GM19372 (cell line): ENCODE data around the gene SNX32.
A peak's percentile ranks its signal among the peaks of the same experiment; 100 is the strongest.

Source experiments
- ATAC-seq: cut with Tn5 transposase; IDR thresholded peaks from one replicate; pipeline ENCODE4 v1.9.1; 2021; ENCODE audit warnings: mild to moderate bottlenecking, low read depth, moderate library complexity; ENCODE audit not compliant: unreplicated experiment

Gene SNX32

DNA sequence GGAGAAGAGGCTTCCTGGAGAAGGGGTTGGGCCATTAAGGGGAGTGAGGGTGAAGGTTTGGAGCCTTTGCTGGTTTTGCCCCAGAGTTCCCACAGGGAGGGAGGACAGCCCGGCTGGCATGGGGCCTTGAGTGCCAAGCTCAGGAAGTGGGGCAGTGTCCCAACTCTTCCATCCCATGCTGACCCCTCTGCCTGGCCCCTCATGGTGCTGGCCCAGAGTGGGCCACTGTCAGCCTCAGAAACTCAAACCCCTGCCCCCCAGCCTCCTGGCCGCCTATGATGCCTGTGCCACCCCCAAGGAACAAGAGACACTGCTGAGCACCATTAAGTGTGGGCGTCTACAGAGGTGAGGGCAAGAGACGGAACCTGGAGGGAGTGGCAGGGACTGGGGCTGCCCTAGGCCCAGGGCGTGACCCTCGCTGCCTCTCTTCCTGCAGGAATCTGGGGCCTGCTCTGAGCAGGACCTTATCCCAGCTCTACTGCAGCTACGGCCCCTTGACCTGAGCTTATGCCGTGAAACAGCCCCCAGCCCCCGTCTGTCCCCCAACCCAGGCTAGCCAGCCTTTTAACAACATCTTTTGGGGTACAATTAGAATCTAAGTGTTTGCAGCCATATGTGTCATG, 31.9 kb downstream of the SNX32 start:
- no peak for ATAC-seq

DNA sequence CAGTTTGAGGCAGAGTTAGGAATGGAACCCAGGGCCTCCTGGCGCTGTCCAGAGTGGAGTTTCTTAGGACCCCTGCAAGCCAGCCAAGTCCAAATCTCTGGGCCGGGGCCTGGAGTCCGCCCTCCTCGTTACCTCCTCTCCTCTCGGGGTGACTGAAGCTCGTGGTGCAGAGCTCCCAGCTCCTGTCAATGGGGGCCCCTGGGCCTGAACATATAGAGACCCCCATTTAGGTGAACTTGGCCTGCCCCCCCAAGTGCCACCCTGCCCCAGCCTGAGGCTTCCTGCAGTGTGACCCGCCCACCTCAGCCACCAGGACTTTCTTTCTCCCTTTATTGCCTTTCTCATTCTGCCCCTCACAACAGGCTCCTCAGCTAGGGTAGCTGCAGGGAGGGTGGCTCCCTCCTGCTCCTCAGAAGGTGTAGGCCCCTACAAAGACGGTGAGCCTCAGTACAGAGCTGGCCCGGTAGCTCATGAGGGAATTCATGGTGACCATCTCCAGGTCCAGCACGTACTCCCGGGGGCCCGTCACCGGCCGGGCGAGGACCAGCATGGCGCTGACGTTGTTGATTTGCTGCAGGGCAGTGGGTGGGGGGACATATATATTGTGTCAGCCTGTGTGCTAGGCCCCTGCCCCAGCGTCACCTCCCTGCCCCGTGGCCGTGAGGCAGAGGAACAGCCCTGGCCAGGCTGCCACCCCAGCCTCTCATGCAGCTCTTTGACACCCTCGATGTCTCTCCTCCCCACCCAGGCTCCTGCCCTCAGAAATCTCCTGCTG, 32.9 kb downstream of the SNX32 start:
- no peak for ATAC-seq

DNA sequence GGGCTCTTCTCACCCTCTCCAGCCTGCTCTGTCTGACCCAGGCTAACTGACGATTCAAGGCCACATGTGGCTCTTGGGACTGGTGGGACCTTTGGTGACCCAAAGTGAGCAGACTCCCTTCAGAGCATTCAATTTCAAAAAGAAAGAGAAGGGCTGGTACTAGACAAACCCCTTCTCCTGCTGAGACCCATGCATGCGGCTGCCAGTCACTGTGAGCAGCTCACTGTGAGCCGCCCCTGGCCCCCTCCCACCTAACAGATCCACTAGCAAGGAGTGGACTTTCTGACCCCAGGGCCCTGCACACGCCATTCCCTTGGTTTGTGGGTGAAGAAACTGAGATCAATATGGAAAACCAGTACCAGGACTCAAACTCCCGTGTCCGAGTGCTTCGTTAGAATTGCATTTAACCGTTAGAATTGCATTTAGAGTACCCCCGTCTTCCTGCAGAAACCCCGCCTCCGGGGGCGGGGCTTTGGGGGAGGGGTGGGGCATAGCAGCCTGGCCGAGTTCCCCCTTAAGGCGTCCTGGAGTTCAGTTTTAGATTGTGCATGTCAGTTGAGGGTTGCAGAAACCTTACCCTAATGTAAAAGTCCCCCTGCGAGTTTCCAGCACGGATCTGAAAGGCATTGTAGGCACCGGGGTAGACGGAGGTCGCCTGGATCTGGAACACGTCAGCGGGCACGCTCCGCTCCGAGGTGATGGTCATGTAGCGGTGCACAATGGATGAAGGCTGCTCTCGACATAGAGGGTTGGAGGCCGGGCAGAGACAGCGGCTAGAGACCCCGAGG, 33.7 kb downstream of the SNX32 start:
- no peak for ATAC-seq

DNA sequence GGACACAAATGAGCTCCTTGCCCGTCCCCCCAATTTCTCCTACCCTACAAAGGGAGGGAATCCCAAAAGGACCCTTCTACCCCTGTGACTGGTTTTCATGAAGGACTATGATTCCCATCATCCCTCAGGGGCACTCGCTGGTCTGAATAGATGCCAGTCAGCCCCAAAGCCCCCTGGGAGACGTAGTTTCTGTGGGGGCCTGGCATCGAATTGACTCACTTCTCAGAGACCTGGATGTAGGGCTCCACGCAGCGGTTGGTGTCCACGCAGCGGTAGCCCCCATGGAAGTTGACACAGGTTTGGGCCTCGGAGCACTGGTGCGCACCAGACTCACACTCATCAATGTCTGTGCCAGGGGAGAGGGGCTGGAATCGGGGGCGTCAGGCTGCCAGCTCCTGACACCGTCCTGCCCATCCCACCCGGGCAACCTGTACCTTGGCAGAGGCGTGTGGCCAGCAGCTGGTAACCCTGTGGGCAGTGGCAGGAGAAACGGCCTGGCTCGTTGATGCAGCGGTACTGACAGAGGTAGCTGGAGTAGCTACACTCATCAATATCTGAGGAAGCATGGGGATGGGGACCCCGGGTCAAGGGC, 34.4 kb downstream of the SNX32 start:
- no peak for ATAC-seq

DNA sequence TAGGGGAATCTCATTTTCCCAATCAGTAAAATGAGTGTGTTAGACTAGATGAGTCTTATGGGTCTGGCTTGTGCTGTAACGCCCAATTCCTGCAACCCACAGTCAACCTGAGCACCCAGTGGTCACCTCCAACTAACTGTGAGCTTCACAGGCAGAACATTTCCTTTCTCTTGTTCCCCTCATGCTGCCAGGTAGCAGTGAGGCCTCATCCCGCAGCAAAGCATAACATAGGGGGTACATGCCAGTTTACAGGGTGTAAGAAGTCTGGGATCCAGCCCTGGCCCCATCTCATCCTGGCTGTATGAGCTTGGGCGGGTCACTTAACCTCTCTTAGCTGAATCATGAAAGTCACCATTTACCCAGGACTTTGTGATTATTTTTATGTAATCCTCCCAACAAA, 35.1 kb downstream of the SNX32 start:
- no peak for ATAC-seq

DNA sequence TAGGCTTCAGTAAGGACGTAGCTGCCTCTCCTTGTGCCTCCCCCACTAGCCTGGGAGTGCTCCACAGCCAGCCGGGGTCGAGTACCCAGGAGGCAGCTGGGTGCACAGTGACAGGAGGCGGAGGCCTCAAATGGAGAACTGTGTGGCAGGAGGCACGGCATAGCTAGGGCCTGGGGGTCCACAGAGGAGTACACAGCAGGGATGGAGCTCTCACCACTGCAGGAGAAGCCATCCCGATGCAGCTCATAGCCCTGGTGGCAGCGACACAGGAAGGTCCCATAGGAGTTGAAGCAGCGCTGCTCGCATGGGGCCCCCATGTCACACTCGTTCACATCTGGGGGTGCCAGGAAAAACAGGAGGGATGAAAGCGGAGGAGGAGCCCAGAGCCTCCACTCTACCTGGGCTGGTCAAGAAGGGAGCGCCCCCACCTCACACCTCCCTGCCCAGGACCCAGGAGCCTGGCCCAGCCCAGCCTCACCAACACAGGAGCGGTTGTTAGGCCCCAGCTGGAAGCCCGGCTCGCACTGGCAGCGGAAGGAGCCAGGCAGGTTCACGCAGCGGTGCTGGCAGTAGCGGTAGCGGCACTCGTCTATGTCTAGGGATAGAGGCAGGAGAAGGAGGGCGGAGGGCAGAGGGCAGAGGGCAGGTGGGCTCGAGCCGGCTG, 36.0 kb downstream of the SNX32 start:
- ATAC-seq, result no peak

DNA sequence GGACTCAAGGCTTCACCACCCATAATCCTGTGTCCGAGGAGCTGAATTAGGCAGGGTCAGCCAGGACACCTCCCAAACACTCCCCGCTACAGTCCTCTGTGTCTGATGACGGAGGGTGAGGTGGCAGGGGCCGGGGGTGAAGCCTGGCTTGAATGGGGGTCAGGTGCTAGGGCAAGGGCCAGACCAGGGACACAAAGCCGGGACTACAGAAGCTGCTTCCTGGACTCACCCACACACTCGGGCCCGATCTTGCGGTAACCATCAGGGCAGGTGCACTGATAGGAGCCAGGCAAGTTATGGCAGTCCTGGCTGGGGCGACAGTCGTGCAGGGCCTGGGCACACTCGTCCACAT, 36.5 kb downstream of the SNX32 start:
- ATAC-seq, result no peak

DNA sequence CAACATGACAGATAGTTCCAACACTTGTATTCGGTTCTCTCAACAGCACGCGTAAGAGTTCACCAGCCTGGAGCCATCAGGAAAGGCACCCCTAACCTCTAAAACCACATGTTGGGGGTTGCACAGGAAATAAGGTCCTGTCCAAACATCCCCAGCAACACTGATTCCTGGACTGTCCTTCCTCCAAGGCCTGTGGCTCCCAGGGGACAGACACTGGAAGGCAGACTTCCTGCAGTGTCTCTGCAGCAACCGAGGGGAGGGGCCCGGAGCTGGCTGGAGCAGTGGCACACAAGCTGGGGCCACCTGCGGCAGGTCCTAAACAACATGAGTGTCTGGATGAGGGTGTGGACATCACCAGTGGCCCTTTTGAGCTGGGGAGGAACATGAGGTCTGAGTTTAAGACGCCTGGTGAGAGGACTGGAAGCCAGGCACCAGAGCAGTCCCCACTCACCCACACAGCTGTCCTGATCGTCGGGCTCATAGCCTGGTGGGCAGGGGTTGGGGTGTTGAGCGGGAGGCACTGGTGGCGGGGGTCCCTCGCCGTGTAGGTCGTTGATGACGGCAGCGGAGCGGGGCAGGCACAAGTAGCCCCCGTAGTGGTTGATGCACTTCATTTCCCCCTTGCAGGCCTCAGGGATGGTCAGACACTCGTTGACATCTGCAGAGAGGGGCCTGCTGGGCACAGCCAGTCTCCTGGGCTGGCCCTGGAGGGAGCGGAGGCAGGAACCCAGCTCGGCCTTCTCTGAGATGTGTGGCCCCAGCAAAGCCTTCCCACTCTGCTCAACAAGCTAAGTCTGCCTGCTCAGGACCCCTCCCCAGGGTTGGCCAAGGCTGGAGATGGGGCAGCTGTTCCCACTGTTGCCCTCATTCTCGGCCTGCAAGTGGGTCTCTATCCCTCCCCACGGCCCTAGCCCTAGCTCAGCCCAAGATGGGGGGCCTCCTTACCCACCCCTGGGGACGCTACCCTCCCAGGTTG, 37.2 kb downstream of the SNX32 start:
- ATAC-seq, result no peak

DNA sequence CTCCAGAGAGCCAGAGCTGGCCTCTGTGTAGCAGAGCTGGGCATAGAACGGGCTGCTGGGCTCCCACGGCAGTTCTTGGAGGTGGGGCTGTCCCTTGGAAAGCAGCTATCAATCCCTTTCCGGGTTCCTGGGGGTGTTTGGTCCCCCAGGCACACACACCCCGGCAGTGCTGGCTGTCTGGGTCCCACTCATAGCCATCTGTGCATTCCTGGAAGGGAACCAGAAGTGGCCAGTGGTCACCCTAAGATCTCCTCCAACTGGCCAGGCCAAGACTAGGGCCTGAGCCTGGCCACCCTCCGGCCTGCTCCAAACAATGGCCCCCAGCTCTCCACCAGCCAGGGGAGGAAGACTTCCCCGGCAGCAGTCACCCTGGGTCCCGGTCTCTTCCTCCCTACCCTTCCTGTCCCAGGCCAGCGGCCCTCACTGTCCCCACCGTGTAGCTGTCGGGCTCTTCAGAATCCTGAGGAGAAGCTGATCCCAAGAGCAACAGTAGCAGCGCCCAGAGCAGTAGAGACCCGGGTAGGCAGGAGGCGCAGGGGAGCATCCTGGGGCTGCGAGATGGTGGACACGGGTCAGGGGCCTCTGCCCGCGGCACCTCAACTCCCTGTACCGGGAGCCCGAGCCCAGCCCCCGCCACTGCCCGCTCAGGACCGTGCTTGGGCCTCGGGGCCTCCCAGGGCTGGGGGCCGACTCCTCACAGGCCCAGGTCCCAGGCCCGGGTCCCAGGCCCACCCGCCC, 38.2 kb downstream of the SNX32 start:
- ATAC-seq, result no peak

DNA sequence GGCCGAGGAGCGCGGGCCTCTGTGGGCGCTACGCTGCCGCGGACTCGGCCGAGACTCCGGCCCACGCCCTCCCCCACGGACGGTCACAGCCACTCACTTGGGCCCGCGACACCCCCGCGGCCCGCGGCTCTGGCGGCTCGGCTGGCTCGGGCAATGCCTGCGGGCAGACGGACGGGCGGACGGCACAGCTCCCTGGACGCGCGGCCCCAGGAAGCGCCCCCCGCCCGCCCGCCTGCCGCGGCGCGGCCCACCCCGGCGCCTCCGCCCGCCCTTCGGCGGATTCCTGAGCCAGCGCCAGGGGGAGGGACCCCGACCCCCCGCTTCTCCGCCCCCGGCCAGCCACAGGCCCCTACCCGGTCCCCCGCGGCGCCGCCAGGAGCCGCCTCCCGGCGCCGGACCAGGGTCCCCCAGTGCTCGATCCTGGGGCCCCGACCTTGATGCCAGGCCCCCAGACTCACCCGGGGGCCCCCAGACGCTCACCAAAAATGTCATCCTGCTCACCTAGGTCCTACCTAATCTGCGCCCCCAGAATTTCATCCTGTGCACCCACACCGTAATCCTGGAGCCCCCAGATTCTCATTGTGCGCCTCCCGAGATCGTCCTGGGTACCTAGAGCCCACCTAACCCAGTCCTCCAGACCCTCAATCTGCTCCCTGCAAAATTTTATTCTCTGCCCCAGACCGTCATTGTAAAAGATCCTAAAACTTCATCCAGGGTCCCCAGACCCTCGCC, 39.0 kb downstream of the SNX32 start, which contains the start of gene EFEMP2:
EFEMP2 (minus strand) TSS at position 215 of the 732 bp plus-strand sequence. CDS start 446 bp downstream, outside the sequence.
- ATAC-seq, result no peak

DNA sequence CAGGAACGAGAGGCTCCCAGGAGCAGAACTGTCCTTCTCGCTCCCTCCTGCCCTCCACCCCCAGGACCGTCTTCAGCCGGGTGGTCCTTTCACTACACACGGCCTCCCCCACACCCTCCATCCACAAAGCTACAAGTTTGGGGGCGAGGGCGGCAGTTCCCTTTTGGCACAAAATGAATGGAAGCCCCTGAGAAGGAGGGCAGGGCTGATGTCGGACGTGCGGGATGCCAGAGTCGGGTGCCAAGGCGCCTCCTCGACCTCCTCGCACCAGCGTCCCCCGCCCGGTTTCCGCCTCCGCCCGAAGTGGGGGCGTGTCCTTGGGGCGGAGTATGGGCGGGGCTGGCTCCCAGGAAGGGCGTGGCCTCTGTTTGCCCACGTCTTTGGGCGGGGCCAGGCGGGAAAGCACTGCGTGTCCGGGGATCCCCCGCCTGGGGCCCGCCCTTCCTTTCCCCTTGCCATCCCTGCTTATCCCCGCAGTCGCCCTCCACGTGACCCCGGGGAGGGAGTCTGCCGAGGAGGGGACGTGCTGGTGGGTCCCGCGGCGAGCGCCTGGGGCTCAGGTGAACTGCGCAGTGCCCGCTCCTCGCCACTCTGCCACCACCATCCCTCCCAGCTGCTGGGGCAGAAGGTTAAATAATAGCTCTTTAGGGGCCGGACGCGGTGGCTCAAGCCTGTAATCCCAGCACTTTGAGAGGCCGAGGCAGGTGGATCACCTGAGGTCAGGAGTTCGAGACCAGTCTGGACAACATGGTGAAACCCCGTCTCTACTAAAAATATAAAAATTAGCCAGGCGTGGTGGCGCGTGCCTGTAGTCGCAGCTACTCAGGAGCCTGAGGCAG, 39.8 kb downstream of the SNX32 start:
- peak; percentile 85 for ATAC-seq

DNA sequence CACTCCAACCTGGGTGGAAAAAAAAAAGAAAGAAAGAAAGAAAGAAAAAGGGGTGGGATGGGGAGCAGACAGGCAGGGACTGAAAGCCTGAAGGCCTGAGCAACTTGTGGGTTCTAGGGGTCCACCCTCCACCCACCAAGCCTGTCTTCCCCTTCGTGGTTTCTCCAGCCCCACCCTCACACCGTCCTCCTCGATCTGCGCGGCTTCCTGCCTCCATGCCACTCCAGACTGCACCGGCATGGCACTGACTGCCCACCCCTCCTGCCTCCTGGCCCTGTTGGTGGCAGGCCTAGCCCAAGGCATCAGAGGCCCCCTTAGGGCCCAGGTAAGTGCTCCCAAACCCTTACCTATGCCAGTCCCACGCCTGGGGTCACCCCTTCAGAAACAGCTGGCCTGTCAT, 45.9 kb downstream of the SNX32 start, which contains the start of gene CTSW:
CTSW (plus strand) TSS at position 221 of the 400 bp plus-strand sequence; CDS start at position 239, 18 bp downstream.
- no peak for ATAC-seq

DNA sequence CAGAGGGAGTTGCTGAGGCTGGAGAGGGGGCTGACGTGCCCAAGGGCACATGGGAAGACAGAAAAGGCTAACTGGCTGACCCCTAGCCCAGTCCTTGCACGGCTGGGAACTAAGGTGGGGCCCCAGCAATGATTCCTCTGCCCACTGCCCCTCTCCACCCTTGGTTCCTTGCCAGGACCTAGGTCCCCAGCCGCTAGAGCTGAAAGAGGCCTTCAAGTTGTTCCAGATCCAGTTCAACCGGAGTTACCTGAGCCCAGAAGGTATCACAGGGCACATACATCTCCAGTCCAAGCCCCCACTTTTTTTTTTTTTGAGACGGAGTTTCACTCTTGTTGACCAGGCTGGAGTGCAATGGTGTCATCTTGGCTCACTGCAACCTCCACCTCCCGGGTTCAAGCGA, 46.3 kb downstream of the SNX32 start:
- ATAC-seq, result no peak

DNA sequence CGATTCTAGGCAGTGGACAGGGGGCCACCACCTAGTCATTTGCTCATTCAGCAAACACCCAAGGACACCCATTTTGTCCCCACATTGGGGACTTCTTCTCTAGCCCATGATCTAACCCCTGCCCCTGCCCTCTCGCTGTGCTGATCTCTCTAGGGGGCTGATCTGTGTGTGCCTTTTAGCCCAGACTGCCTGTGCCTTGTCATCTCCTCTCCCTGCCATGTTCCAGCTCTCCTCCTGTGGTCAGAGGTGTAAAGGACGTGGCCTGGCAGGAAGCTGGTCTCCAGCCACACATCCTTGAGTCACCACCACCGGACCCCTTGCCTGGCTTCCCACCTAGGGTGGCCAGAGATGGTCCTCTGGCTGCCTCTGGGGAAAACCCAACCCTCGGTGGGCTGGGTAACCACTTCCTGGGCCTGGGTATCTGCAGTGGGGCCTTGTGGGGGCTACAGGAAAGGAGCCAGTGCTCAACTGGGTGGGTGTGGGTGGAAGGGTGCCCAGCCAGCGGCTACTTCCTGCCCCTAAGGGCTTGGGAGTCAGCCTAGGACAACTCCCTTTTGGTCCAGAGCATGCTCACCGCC, 47.2 kb downstream of the SNX32 start:
- ATAC-seq, result no peak

DNA sequence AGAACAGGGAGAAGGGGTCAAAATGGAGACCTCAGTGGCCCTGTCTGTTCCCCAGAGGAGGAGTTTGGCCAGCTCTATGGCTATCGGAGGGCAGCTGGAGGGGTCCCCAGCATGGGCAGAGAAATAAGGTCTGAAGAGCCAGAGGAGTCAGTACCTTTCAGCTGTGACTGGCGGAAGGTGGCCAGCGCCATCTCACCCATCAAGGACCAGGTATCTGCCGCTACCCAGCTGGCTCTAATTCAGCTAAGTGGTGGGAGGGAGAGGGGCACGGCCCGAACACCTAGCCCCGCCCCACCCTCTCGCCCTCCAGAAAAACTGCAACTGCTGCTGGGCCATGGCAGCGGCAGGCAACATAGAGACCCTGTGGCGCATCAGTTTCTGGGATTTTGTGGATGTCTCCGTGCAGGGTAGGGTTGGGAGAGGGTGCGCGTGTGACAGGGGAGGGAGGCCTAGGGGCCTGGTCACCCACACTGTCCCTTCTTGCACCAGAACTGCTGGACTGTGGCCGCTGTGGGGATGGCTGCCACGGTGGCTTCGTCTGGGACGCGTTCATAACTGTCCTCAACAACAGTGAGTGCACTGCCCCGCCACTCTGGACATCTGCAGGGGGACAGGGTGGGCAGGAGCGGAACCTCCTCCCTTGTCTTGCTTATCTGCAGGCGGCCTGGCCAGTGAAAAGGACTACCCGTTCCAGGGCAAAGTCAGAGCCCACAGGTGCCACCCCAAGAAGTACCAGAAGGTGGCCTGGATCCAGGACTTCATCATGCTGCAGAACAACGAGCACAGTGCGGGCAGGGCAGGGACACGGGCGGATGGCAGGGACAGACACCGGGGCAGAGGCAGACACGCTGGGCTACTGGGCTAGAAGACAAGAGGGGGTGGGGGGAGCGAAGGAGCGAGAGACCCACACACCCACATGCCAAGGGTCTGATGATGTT, 48.6 kb downstream of the SNX32 start:
- no peak for ATAC-seq
